LHCN-M2 (cell line): Measurements from ENCODE around the gene GPHN. TPM values are rescaled to one million over a fixed set of nuclear protein-coding genes. Genes with fewer than 3 reads are reported as not detected.
A peak's percentile ranks its signal among the peaks of the same experiment; 100 is the strongest.
"Not testable (repeated sequence)": the region's sequence is repeated elsewhere in the genome, so short reads cannot be mapped to it uniquely, and the experiment has no call there.

ENCODE experiments used
- DNase-seq: peaks from one replicate; pipeline ENCODE4 v3.0.0-alpha.2; 2012; ENCODE audit warnings: low read depth
- total RNA-seq: library from RNA; depleted of rRNA; stranded (reverse); fragments of >200 nt; gene quantifications from 2 replicates; pipeline ENCODE4 v1.2.3, GENCODE V29; 2014

The GPHN gene
- total RNA-seq, 1 experiment from 2014 or later, result 4.7 TPM

- no peak for DNase-seq
Measured at GRCh38 chr14:67031920-67032774, 524.2 kb downstream of the GPHN start.

- no peak for DNase-seq
Measured at GRCh38 chr14:67045440-67045839, 537.5 kb downstream of the GPHN start.

GRCh38 chr14:67050896-67051295, 542.9 kb downstream of the GPHN start:
- no peak for DNase-seq

- DNase-seq, result no peak
Measured at GRCh38 chr14:67056684-67057083, 548.7 kb downstream of the GPHN start.

GRCh38 chr14:67059596-67059995, 551.6 kb downstream of the GPHN start:
- no peak for DNase-seq

- DNase-seq, result no peak
Measured at GRCh38 chr14:67060546-67060945, 552.6 kb downstream of the GPHN start.

GRCh38 chr14:67067070-67067814, 559.3 kb downstream of the GPHN start:
- not testable (repeated sequence) for DNase-seq

- DNase-seq, result no peak
Measured at GRCh38 chr14:67068251-67068650, 560.3 kb downstream of the GPHN start.

GRCh38 chr14:67071506-67071905, 563.6 kb downstream of the GPHN start:
- no peak for DNase-seq

- no peak for DNase-seq
Measured at GRCh38 chr14:67077921-67078320, 570.0 kb downstream of the GPHN start.

GRCh38 chr14:67079846-67080245, 571.9 kb downstream of the GPHN start:
- no peak for DNase-seq

GRCh38 chr14:67108230-67108629, 600.3 kb downstream of the GPHN start:
- DNase-seq, result no peak

GRCh38 chr14:67111022-67111421, 603.1 kb downstream of the GPHN start:
- no peak for DNase-seq

- DNase-seq, result no peak
Measured at GRCh38 chr14:67112344-67112743, 604.4 kb downstream of the GPHN start.

GRCh38 chr14:67127174-67127573, 619.2 kb downstream of the GPHN start:
- DNase-seq, result no peak

GRCh38 chr14:67129768-67130167, 621.8 kb downstream of the GPHN start:
- DNase-seq, result no peak

- no peak for DNase-seq
Measured at GRCh38 chr14:67131691-67132090, 623.7 kb downstream of the GPHN start.

- DNase-seq, result peak; percentile 38
Measured at GRCh38 chr14:67133144-67133543, 625.2 kb downstream of the GPHN start.

GRCh38 chr14:67133595-67134441, 625.9 kb downstream of the GPHN start:
- DNase-seq, result peak; percentile 15

GRCh38 chr14:67137744-67138371, 629.9 kb downstream of the GPHN start:
- peak; percentile 19 for DNase-seq

GRCh38 chr14:67140556-67140955, 632.6 kb downstream of the GPHN start:
- DNase-seq, result no peak
